Left cardiac atrium (tissue), 4 donors: ENCODE data around the gene TNFRSF14. TPM values are rescaled to one million over a fixed set of nuclear protein-coding genes. Genes with fewer than 3 reads are reported as not detected.

ENCODE experiments used
- ATAC-seq, 2 donors: fragments of 200-7000 bp; cut with Tn5 transposase; one replicate each; pipeline ENCODE4 v1.9.1; 2020; ENCODE audit warnings: mild to moderate bottlenecking in 2 of 2, moderate library complexity in 2 of 2
- DNase-seq: peaks from one replicate; pipeline ENCODE4 v3.0.0-alpha.2; 2020
- intact Hi-C, 2 donors: fragments of 100-400 bp; cut with DNase I; formaldehyde crosslinking; loops; one replicate each; pipeline versions ENCODE4 v1.14.1 to v1.15.1; 2022 to 2023
- total RNA-seq, 2 donors: library from RNA; stranded (reverse); fragmentation: NEBNext Ultra II Directional; extraction: Animal tissue kit (Norgen Biotek cat#: 25700); gene quantifications; one replicate each; pipeline ENCODE4 v1.2.1, GENCODE V29; 2021
- donor health status: DM: no; HTN: yes; CAD: no.
- donor health status: DM: no; HTN: yes; CAD: no; lungs with severe emphysema.
- donor health status: DM: yes; HTN: yes; CAD: no.
- donor health status: Dilated cardiomyopathy.

TNFRSF14 gene
- total RNA-seq, 2 donors from 2014 or later: 21.6 to 22.6 TPM

DNA sequence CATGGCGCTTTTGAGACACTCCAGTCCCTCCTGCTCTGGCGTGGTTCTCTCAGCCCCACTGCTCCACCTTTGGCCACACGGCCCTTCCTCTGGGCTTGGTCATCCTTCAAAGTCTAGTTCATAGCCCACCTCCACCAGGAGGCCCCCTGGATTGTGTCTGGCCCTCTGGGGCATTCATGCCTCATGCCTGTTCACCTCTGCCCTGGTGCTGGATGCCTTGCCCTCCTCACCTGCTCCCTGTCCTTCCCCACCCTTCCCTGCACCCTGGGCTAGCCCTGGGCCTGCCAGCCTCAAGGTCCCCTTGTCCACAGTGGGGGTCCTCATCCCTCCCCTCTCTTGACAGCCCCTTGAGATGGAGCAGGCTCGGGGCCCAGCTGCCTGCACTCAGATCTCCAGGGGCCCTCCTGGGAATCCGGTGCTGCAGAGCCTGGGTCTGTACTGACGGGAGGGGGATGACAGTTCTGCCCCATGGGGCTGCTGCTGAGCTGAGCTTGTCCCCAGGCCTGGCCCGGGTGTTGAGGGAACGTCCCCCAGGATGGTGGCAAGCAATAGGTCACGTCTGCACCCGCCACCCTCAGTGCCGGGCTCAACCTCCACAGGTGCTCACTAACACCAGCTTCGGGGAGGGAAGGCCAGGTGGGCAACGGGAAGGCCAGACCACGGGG, 48.8 kb downstream of the TNFRSF14 start:
- intact Hi-C loops: no loop called here
- ATAC-seq (no peak), DNase-seq (no peak)

DNA sequence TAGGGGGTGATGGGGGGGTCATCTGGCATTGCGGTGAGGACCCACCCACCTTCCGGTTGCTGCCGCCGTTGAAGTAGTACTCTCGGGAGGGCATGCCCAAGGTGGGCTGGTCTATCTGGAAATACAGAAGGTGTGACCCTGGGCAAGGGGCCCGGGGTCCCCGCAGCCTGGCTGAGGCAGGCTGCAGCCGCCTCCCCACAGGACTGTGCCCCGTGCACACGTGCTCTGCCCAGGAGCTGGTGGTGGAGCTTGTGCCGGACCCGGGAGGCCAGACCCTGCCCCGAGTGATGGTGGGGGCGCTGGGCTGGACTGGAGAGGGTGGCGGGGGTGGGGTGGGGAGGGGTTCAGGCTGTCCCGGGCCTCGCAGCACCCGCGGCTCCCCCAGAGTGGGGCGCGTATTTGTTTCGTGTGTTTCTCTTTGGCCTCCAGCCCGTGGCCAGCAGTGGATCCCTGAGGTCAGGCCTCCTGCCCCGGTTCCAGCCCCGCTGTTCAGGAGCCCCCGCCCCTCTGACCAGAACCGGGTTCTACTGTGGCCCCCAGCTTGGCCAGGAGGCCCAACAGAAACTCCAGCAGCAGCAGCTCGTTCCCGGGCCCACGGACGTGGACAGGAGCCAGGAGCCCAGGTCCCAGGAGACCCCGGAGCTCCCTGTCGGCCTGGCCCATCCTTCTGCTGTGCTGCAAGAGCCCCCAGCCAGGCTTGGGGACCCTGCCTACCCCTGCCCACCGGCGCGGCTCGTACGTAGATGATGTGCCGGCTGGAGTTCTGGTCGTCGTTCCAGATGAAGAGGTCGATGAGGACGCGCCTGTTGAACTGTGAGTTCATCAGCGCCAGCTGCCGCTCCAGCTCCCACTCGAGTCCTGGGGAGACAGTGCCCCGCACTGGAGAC, 49.6 kb downstream of the TNFRSF14 start:
- no peak for DNase-seq
- ATAC-seq: no peak
- intact Hi-C loops: no loop called here

DNA sequence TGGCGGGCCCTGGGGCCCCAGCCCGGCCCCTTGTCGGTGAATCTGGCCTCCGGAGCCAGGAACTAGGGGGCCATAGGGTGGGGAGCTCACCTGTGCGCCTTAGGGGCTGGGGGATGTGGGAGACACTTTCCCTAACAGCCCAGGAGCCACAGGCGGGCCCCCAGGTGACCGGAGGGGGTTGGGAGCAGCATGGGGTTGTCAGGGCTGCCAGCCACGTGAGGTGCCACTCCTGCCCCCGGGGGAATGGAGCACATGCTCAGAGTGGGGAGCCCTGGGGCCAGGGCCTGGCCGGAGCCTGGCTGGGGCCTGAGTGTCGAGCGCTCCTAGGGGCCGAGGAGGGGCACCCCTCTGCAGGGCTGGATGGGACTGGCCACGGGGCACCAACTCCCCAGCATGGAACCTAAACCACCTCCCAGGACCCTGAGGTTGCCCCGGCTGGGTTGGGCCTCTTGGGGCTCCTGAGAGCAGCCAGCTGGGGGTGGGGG, 50.3 kb downstream of the TNFRSF14 start:
- ATAC-seq: no peak
- DNase-seq: no peak
- intact Hi-C loops: no loop called here

DNA sequence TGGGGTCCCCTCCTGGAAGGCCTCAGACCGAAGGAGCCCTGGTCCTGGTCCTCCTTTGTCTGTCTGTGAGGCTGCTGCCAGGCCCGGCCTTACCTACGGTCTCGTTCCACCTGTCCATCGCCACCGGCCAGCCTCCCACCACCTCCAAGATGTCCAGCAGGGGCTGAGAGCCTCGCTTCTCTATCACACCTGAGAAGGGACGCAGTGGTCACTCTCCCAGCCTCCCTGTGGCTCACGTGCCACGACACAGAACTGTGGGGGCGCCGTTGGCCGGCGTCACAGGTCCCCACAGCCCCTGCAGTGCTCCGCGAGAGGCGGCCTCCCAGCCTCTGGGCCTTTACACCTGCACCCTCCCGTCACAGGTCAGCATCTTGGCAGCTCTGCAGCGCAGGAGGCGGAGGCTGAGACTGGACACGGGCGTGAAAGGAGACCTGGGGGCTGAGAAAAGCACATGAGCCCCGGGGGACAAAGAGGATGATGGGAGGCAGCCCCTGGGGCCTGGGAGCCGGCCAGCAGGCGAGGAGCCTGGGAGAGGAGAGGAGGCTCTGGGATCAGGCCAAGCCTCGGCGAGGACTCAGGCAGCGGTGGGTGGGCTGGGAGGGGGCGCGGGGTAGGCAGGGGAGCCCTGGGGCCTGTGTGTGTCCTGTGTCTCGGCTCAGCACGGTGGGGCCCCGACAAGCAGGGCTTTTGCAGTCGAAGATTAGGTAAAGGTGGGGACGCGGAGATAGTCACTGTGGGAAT, 50.9 kb downstream of the TNFRSF14 start:
- intact Hi-C loops: no loop called here
- ATAC-seq (no peak), DNase-seq (peak; percentile 17)

DNA sequence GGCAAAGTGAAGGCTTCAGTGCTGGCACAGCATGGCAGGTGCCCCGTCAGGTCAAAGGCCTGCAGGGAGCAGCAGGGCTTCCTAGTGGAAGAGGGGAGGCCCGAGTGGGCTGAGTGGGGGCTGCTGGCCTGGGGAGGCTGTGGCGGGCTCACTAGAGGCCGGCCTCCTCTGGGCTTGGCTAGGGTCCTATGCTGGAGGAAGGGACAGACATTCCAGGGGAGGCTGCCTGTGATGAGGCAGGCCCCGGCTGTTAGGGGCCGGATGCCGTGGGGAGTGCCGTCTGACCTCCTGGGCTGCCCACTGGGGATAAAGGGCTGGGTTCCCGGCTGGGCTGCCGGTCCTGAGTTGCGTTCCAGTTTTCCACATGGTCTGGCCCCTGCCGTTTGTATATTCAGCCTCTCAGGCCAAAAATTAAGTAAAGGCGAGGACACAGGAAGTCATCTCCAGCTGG, 51.5 kb downstream of the TNFRSF14 start:
- peak; percentile 22 for DNase-seq
- intact Hi-C loops: no loop called here
- peak; percentile 66 to 83 for ATAC-seq

DNA sequence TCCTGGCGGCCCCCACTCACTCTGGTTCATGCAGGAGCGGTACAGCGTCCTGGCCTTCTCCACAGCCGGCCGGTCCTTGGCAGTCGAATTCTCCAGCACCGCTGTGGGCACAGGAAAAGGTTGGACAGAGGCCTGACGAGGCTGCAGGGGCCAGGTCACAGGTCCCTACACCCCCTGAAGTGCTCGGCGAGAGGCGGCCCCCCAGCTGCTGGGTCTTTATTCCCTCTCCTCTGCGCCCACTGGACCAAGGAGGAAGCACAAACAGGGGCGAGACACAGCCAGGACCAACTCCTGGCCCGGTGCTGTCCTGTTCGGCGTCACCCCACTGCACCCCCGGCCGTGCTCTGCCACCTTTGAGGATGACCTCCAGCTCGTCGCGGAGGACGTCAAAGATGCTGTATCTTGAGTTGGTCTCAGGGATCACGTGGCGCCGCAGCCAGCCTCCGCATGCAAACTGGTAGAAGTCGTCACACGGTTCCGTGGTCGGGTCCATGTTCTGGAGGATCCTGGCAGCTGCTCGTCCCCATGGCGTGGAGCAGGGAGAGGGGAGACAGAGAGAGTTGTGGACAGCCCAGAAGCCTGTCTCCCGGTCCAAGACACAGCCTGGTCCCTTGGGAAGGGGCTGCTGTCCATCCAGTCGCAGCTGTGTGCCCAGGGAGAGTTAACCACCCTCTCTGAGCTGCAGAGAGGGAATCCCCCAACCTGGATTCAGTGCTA, 53.3 kb downstream of the TNFRSF14 start:
- DNase-seq: peak; percentile 15
- no peak for ATAC-seq
- intact Hi-C loops: no loop called here

DNA sequence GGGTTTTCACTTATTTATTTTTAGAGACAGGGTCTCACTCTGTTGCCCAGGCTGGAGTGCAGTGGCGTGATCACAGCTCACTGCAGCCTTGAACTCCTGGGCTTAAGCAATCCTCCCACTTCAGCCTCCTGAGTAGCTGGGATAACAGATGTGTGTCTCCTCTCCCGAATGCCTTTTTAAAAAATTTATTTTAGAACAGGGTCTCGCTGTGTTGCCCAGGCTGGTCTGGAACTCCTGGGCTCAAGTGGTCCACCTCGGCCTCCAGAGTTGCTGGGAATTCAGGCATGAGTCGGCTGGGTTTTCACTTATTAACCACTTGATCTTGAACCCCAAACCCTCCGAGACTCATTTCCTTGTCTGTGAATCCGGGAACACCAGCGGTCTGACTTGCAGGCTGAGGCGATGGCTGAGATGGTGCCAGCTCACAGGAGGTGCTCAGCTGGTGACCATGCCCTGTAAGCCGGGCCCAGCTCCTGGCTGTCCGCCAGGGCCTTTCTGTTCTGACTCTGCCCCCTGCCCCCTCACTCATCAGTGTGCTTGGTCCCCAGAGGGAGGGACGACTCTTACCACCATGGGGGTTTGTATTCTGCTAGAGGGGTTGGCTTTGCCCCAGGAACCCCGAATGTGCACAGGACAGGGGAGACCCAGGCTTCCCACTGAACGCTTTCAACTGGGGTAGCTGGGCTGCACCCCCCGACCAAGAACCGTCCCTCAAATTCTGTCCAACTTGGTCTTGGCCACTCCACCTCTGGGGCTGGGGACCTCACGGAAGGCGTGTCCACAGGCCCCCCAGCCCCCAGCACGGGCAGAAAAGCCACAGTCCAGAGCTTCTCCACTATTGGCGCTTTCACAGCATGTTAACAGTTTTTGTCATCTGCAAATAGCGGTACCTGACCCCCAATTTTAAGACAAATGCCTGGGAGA, 54.1 kb downstream of the TNFRSF14 start:
- no peak for ATAC-seq
- intact Hi-C loops: no loop called here
- no peak for DNase-seq

DNA sequence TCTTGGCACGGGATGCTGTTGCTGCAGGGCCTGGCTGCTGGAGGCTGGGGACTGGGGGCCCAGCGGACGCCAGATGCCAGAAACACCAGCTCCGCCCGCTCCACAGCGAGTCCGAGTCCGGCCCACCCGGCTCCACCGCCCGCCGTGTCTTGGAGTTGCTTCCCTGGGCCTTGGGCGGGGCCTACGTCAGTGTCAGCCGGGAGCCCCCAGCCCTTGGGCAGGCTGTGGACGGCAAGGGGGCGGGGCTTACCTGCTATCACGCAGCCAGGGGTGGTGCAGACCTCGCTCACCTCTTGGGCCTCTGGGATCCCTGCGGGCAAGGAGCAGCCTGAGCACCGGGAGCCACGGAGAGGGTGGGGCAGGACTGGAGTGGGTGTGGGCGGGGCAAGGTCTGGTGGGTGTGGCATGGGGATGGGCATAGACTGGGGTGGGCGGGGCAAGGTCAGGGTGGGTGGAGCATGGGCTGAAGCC, 54.9 kb downstream of the TNFRSF14 start:
- ATAC-seq: peak; percentile 23 to 54
- intact Hi-C loops: no loop called here
- no peak for DNase-seq

DNA sequence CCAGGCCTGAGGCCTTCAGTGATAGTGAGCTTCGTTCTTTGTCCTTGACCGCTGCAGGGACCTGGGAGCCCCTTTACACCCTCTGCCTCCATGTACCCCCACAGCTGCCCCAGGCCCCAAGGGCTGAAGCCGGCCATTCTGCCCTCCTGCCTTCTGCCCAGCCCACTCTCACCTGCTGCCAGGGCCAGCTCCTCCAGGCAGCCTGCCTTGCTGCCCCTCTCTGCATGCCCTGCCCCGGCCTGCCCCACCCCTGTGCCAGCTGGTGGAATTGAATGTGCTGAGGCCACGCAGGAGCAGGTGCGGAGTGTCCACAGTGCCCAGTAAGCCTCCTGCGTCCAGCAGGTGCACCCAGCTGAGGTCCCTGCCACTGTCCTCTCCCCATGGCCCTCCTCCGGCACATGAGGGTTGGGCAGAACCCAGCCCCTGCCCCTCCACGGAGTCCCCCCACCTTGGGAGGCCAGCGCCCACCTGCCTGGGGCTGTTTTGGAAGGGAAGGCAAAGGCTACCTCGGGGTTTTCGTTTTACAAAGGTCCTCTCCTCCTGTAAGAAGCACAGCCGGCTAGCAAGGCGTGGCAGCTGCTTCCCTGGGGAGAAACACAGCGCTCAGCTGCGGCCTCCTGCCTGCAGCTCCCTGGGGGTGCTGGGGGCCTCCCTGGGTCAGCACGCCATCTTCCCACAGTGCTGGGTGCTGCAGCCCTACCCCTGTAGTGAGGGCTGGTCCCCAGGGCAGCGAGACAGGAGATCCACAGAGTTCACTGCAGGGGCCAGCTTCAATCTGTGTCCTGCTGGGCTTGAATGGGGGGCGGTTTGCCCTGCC, 55.7 kb downstream of the TNFRSF14 start:
- DNase-seq (no peak), ATAC-seq (no peak)
- intact Hi-C loops: no loop called here

DNA sequence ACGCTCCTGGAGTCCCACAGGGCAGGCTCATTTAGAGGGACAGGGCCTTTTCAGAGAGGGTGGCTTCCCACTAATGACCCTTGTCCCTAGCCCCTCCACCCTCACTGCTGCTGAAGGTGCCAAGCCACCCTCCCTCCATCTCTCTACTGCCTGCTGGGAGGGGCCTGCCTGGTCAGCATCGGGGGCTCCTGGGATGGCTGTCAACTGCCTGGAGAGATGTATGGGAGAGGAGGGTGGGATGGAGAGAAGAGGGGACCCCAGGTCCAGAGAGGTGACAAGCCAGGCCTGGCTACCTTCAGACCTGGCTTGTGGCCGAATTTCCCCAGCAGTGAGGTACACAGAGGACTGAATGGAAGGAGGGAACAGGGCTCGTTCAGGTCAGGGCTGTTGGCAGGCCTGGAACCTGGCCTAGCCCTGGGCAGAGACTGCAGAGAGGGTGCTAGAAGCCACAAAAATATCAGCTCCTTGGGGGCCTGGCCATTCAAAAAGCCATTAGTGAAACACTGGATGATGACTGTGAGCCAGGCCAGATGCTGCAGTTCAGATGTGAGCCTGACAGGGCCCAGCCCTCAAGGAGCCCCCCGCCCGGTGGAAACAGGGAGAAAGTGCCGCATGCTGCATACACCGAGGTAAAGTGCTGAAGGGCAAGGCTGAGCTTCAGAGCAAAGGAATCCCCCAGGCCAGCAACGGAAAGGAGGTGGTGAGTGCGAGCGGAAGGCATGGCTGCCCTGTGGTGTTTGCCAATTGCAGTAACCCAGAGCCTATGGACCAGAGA, 56.6 kb downstream of the TNFRSF14 start:
- intact Hi-C loops: no loop called here
- DNase-seq: no peak

More for the DNA sequence above, 56.6 kb downstream of the TNFRSF14 start:
- no peak for ATAC-seq

Other genes starting within 250 kb of the TNFRSF14 start
- gene MORN1, start 164.8 kb upstream of the TNFRSF14 start, total RNA-seq: 1 to 10 TPM; 3.7 to 4.9 TPM
- gene RER1, start 164.5 kb upstream of the TNFRSF14 start, total RNA-seq: 100 to 1,000 TPM in 1 of 2 donors, 10 to 100 TPM in 1; 96.2 to 105 TPM
- 10 to 100 TPM; 12.3 to 14.5 TPM for gene PEX10, start 143.8 kb upstream of the TNFRSF14 start, total RNA-seq
- under 1 TPM; 0.13 to 0.74 TPM for gene PLCH2, start 80.1 kb upstream of the TNFRSF14 start, total RNA-seq
- 10 to 100 TPM; 37.5 to 40.6 TPM for gene PANK4, start 29.8 kb upstream of the TNFRSF14 start, total RNA-seq
- gene HES5, start 26.1 kb upstream of the TNFRSF14 start, total RNA-seq: under 1 TPM; 0.91 to 0.99 TPM
- 10 to 100 TPM; 10.8 to 14.1 TPM for gene PRXL2B, start 30.4 kb downstream of the TNFRSF14 start, total RNA-seq
- gene MMEL1, start 76.6 kb downstream of the TNFRSF14 start, total RNA-seq: under 1 TPM; 0.47 to 0.68 TPM
- under 1 TPM; 0.52 to 0.53 TPM for gene TTC34, start 245.3 kb downstream of the TNFRSF14 start, total RNA-seq